H1 (cell line): ENCODE data around the gene SLC24A3. TPM values are rescaled to one million over a fixed set of nuclear protein-coding genes. Genes with fewer than 3 reads are reported as not detected.

ENCODE experiments used
- BCL11A ChIP-seq, 2 experiments: IDR thresholded peaks; one replicate each; pipeline ENCODE4 v1.6.1; 2011; ENCODE audit warnings: low read depth in 2 of 2, low read length in 2 of 2, mild to moderate bottlenecking in 2 of 2
- CHD2 ChIP-seq: IDR thresholded peaks from 2 replicates; pipeline ENCODE4 v1.6.1; 2012; ENCODE audit warnings: low read length, improper control_type of control experiment
- EZH2 ChIP-seq: fragments of 200-600 bp; sonication (generic); IDR thresholded peaks from 2 replicates; pipeline ENCODE4 v1.7.1; 2012; ENCODE audit warnings: low read depth, mild to moderate bottlenecking, moderate library complexity, low read length, inconsistent platforms; ENCODE audit not compliant: severe bottlenecking
- FOSL1 ChIP-seq: IDR thresholded peaks from 2 replicates; pipeline ENCODE4 v1.6.1; 2011; ENCODE audit warnings: mild to moderate bottlenecking, low read depth, low read length, moderate library complexity; ENCODE audit not compliant: insufficient read depth
- GABPA ChIP-seq: IDR thresholded peaks from 2 replicates; pipeline ENCODE4 v1.6.1; 2011; ENCODE audit warnings: mild to moderate bottlenecking, low read length, moderate library complexity, borderline replicate concordance; ENCODE audit not compliant: insufficient read depth
- POLR2A ChIP-seq, 2 experiments: IDR thresholded peaks; 1 replicate in 1 of 2; 2 replicates in 1 of 2; pipeline ENCODE4 v1.6.1; 2011; ENCODE audit warnings: low read depth in 2 of 2, low read length in 2 of 2, mild to moderate bottlenecking in 2 of 2; ENCODE audit errors: control extremely low read depth in 1 of 2
- RAD21 ChIP-seq, 2 experiments: IDR thresholded peaks in 1 of 2; conservative IDR thresholded peaks in 1 of 2; 2 replicates each; pipeline ENCODE4 v1.6.1; 2011; ENCODE audit warnings: low read depth in 2 of 2, low read length in 2 of 2, improper control_type of control experiment in 1 of 2, inconsistent platforms in 1 of 2, mild to moderate bottlenecking in 1 of 2, moderate library complexity in 1 of 2
- SIX5 ChIP-seq: IDR thresholded peaks from 2 replicates; pipeline ENCODE4 v1.6.1; 2011; ENCODE audit warnings: mild to moderate bottlenecking, low read depth, low read length
- TBP ChIP-seq: IDR thresholded peaks from 2 replicates; pipeline ENCODE4 v1.6.1; 2011; ENCODE audit warnings: low read depth, low read length, improper control_type of control experiment
- polyA plus RNA-seq, 7 experiments: library from polyadenylated mRNA; depleted of rRNA in 3 of 7; stranded (reverse) in 5 of 7; unstranded in 2 of 7; fragments of >200 nt in 5 of 7; fragments of 200-250 nt in 2 of 7; gene quantifications; 1 replicate in 5 of 7; 2 replicates in 1 of 7; 4 replicates in 1 of 7; pipeline versions ENCODE4 v1.2.1 to v1.2.3, GENCODE V29; 2011 to 2013; ENCODE audit warnings: missing spikeins in 2 of 7, mixed read lengths in 2 of 7
- total RNA-seq: library from RNA; stranded (reverse); fragmentation: NEBNext Ultra II Directional; extraction: Animal tissue kit (Norgen Biotek cat#: 25700); gene quantifications from 2 replicates; pipeline ENCODE4 v1.2.1, GENCODE V29; 2021
- TF ChIP-seq, protein P1 (sequence below), 3 experiments: IDR thresholded peaks; 1 replicate in 2 of 3; 2 replicates in 1 of 3; pipeline versions ENCODE4 v1.5.1 to v1.6.1; 2011; ENCODE audit warnings: low read length in 3 of 3, mild to moderate bottlenecking in 3 of 3, inconsistent platforms in 2 of 3, low read depth in 1 of 3, moderate library complexity in 1 of 3; ENCODE audit not compliant: insufficient read depth in 1 of 3; ENCODE audit errors: control extremely low read depth in 1 of 3
- TF ChIP-seq, protein P2 (sequence below): IDR thresholded peaks from 2 replicates; pipeline ENCODE4 v1.6.1; 2011; ENCODE audit warnings: low read length, improper control_type of control experiment

The SLC24A3 gene
- total and polyA plus RNA-seq, 2 of the 8 experiments (the other 6 are each of a cell fraction or from before 2014, with no cell fraction given), result 4.5 to 6.3 TPM

DNA sequence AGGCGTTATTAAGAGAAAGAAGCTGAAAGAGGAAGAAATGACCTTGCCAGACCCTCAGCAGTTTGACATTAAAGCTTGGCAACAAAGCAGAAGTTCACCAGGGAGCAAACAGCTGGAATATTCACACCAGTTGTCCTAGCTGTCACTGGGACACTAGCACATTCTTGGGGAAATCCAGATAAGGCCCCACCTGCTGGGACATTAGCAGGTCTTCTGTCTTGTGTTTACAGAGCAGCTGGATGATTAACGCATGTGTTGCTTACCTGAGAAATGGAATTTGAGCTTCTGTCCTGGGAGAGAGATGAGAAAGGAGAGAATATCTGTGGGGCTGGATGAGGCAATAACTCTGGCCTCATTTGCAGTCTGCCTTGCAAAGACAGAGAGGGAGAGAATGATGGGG lies 408.0 kb downstream of the SLC24A3 start (continued):
- TF ChIP-seq, protein P1, sequence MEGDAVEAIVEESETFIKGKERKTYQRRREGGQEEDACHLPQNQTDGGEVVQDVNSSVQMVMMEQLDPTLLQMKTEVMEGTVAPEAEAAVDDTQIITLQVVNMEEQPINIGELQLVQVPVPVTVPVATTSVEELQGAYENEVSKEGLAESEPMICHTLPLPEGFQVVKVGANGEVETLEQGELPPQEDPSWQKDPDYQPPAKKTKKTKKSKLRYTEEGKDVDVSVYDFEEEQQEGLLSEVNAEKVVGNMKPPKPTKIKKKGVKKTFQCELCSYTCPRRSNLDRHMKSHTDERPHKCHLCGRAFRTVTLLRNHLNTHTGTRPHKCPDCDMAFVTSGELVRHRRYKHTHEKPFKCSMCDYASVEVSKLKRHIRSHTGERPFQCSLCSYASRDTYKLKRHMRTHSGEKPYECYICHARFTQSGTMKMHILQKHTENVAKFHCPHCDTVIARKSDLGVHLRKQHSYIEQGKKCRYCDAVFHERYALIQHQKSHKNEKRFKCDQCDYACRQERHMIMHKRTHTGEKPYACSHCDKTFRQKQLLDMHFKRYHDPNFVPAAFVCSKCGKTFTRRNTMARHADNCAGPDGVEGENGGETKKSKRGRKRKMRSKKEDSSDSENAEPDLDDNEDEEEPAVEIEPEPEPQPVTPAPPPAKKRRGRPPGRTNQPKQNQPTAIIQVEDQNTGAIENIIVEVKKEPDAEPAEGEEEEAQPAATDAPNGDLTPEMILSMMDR (IDR thresholded peaks at IDR 0.05; ENCODE audit: control extremely low read depth in 1 of 3, insufficient read depth in 1 of 3, low read depth in 1 of 3, low read length in 3 of 3), result no peak
- TF ChIP-seq, protein P2, sequence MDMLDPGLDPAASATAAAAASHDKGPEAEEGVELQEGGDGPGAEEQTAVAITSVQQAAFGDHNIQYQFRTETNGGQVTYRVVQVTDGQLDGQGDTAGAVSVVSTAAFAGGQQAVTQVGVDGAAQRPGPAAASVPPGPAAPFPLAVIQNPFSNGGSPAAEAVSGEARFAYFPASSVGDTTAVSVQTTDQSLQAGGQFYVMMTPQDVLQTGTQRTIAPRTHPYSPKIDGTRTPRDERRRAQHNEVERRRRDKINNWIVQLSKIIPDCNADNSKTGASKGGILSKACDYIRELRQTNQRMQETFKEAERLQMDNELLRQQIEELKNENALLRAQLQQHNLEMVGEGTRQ, result no peak
- TF ChIP-seq TBP (no peak), POLR2A (IDR thresholded peaks at IDR 0.05; ENCODE audit: control extremely low read depth in 1 of 2, low read depth in 2 of 2, low read length in 2 of 2) (no peak), RAD21 (IDR thresholded peaks at IDR 0.05 in 1 of 2, conservative IDR thresholded peaks at IDR 0.05 in 1 of 2; ENCODE audit: low read depth in 2 of 2, low read length in 2 of 2) (no peak), SIX5 (no peak), CHD2 (no peak), EZH2 (no peak), BCL11A (IDR thresholded peaks at IDR 0.05; ENCODE audit: low read depth in 2 of 2, low read length in 2 of 2) (no peak), GABPA (no peak), FOSL1 (no peak)
